ENCODE data around the gene GNG7. TPM values are rescaled to one million over a fixed set of nuclear protein-coding genes. Genes with fewer than 3 reads are reported as not detected.

GNG7 gene
- total RNA-seq, 1 donor from 2014 or later, result 5.1 TPM

- no peak for DNase-seq (ENCODE audit: extremely low spot score, unreplicated experiment)
- H3K27ac Mint-ChIP-seq (ENCODE audit: unreplicated experiment), result no peak overlapping the region
- H3K9me3 Mint-ChIP-seq (ENCODE audit: unreplicated experiment), result no peaks in the 10 kb centered on the region
Observed at GRCh38 chr19:2556221-2557092, 146.0 kb downstream of the GNG7 start.

GRCh38 chr19:2555422-2556220, 146.9 kb downstream of the GNG7 start:
- peaks cover 18% of the 10 kb centered on the region for H3K4me1 Mint-ChIP-seq (ENCODE audit: unreplicated experiment)
- DNase-seq (ENCODE audit: extremely low spot score, unreplicated experiment), result no peak
- TF ChIP-seq CTCF (IDR thresholded peaks at IDR 0.05), result no peak
- no peaks in the 10 kb centered on the region for H3K27me3 Mint-ChIP-seq (ENCODE audit: unreplicated experiment)
- peak overlapping the region; percentile 60 for H3K27ac Mint-ChIP-seq (ENCODE audit: unreplicated experiment)
- no peak overlapping the region for H3K4me3 Mint-ChIP-seq (ENCODE audit: unreplicated experiment)
- no peaks in the 10 kb centered on the region for H3K36me3 Mint-ChIP-seq (ENCODE audit: unreplicated experiment)
- H3K9me3 Mint-ChIP-seq (ENCODE audit: unreplicated experiment), result no peaks in the 10 kb centered on the region

More at GRCh38 chr19:2556221-2557092, 146.0 kb downstream of the GNG7 start:
- Mint-ChIP-seq H3K36me3 (ENCODE audit: unreplicated experiment) (no peaks in the 10 kb centered on the region), H3K4me1 (ENCODE audit: unreplicated experiment) (peaks cover 18% of the 10 kb centered on the region), H3K4me3 (ENCODE audit: unreplicated experiment) (no peak overlapping the region), H3K27me3 (ENCODE audit: unreplicated experiment) (no peaks in the 10 kb centered on the region)
- TF ChIP-seq CTCF (IDR thresholded peaks at IDR 0.05), result no peak

GRCh38 chr19:2554856-2555255, 147.6 kb downstream of the GNG7 start:
- Mint-ChIP-seq H3K36me3 (ENCODE audit: unreplicated experiment) (no peaks in the 10 kb centered on the region), H3K4me3 (ENCODE audit: unreplicated experiment) (no peak overlapping the region), H3K27me3 (ENCODE audit: unreplicated experiment) (no peaks in the 10 kb centered on the region), H3K9me3 (ENCODE audit: unreplicated experiment) (no peaks in the 10 kb centered on the region), H3K27ac (ENCODE audit: unreplicated experiment) (peak overlapping the region; percentile 60), H3K4me1 (ENCODE audit: unreplicated experiment) (peaks cover 19% of the 10 kb centered on the region)
- DNase-seq (ENCODE audit: extremely low spot score, unreplicated experiment), result no peak
- TF ChIP-seq CTCF (IDR thresholded peaks at IDR 0.05), result no peak

- Mint-ChIP-seq H3K27ac (ENCODE audit: unreplicated experiment) (no peak overlapping the region), H3K27me3 (ENCODE audit: unreplicated experiment) (no peaks in the 10 kb centered on the region), H3K36me3 (ENCODE audit: unreplicated experiment) (no peaks in the 10 kb centered on the region), H3K4me1 (ENCODE audit: unreplicated experiment) (peaks cover 23% of the 10 kb centered on the region), H3K4me3 (ENCODE audit: unreplicated experiment) (no peak overlapping the region), H3K9me3 (ENCODE audit: unreplicated experiment) (no peaks in the 10 kb centered on the region)
- no peak for TF ChIP-seq CTCF (IDR thresholded peaks at IDR 0.05)
- DNase-seq (ENCODE audit: extremely low spot score, unreplicated experiment), result no peak
Observed at GRCh38 chr19:2553510-2553909, 149.0 kb downstream of the GNG7 start.

- peak overlapping the region; percentile 11 for H3K27ac Mint-ChIP-seq (ENCODE audit: unreplicated experiment)
- H3K4me3 Mint-ChIP-seq (ENCODE audit: unreplicated experiment), result peak overlapping the region; percentile 68
- H3K27me3 Mint-ChIP-seq (ENCODE audit: unreplicated experiment), result no peaks in the 10 kb centered on the region
- no peak for DNase-seq (ENCODE audit: extremely low spot score, unreplicated experiment)
- H3K4me1 Mint-ChIP-seq (ENCODE audit: unreplicated experiment), result peaks cover 23% of the 10 kb centered on the region
- H3K36me3 Mint-ChIP-seq (ENCODE audit: unreplicated experiment), result no peaks in the 10 kb centered on the region
- TF ChIP-seq CTCF (IDR thresholded peaks at IDR 0.05), result no peak
- no peaks in the 10 kb centered on the region for H3K9me3 Mint-ChIP-seq (ENCODE audit: unreplicated experiment)
Observed at GRCh38 chr19:2552859-2553258, 149.6 kb downstream of the GNG7 start.
